Keratinocyte (primary cell): Measurements from ENCODE around the gene NDUFS4. TPM values are rescaled to one million over a fixed set of nuclear protein-coding genes. Genes with fewer than 3 reads are reported as not detected.

Source experiments
- DNase-seq: peaks from one replicate; pipeline ENCODE4 v3.0.0-alpha.2; 2011; ENCODE audit warnings: low read depth, missing footprints, low spot score
- FAIRE-seq: peaks from 2 replicates; lab custom pipeline; 2011; peaks lifted over from hg19 to GRCh38; lab: Jason Lieb, UNC
- H2AFZ ChIP-seq: 2 replicates; pipeline ENCODE4 v1.6.0; 2012; ENCODE audit warnings: low read length, control low read depth, inconsistent platforms; ENCODE audit not compliant: control insufficient read depth
- H3K27ac ChIP-seq: 2 replicates; pipeline ENCODE4 v1.5.1; 2011; ENCODE audit warnings: low read length; ENCODE audit not compliant: control insufficient read depth, insufficient read depth
- H3K27me3 ChIP-seq: 3 replicates; pipeline ENCODE4 v1.6.0; 2011; ENCODE audit warnings: low read length; ENCODE audit not compliant: control insufficient read depth, insufficient read depth; ENCODE audit errors: extremely low read depth
- H3K36me3 ChIP-seq, 2 experiments: 2 replicates in 1 of 2; 3 replicates in 1 of 2; pipeline ENCODE4 v1.5.1; 2011; ENCODE audit warnings: low read length in 2 of 2, mild to moderate bottlenecking in 1 of 2; ENCODE audit not compliant: control insufficient read depth in 2 of 2, insufficient read depth in 2 of 2; ENCODE audit errors: extremely low read depth in 1 of 2
- H3K4me1 ChIP-seq: 3 replicates; pipeline ENCODE4 v1.5.1; 2011; ENCODE audit warnings: low read length; ENCODE audit not compliant: control insufficient read depth, insufficient read depth; ENCODE audit errors: extremely low read depth
- H3K4me2 ChIP-seq: 3 replicates; pipeline ENCODE4 v1.6.0; 2011; ENCODE audit warnings: low read depth, low read length; ENCODE audit not compliant: control insufficient read depth, insufficient read depth; ENCODE audit errors: extremely low read depth
- H3K4me3 ChIP-seq, 3 experiments: fragments of 200-600 bp in 1 of 3; sonication (generic) in 1 of 3; 2 replicates in 2 of 3; 3 replicates in 1 of 3; pipeline ENCODE4 v1.5.1; 2011 to 2016; ENCODE audit warnings: low read length in 3 of 3, mild to moderate bottlenecking in 3 of 3, control low read depth in 2 of 3, inconsistent platforms in 1 of 3, low read depth in 1 of 3, mixed read lengths in 1 of 3, mixed run types in 1 of 3, moderate library complexity in 1 of 3; ENCODE audit not compliant: control insufficient read depth in 2 of 3, insufficient read depth in 2 of 3; ENCODE audit errors: extremely low read depth in 1 of 3
- H3K79me2 ChIP-seq: 2 replicates; pipeline ENCODE4 v1.6.0; 2012; ENCODE audit warnings: low read length; ENCODE audit not compliant: control insufficient read depth, insufficient read depth
- H3K9ac ChIP-seq: 3 replicates; pipeline ENCODE4 v1.6.0; 2011; ENCODE audit warnings: low read length; ENCODE audit not compliant: control insufficient read depth, insufficient read depth; ENCODE audit errors: extremely low read depth
- H3K9me1 ChIP-seq: 3 replicates; pipeline ENCODE4 v1.6.0; 2011; ENCODE audit warnings: low read length; ENCODE audit not compliant: control insufficient read depth, insufficient read depth; ENCODE audit errors: extremely low read depth
- H3K9me3 ChIP-seq: 2 replicates; pipeline ENCODE4 v1.5.1; 2012; ENCODE audit warnings: low read depth, low read length; ENCODE audit not compliant: control insufficient read depth
- H4K20me1 ChIP-seq: 3 replicates; pipeline ENCODE4 v1.6.0; 2011; ENCODE audit warnings: low read length; ENCODE audit not compliant: control insufficient read depth, insufficient read depth; ENCODE audit errors: extremely low read depth
- CTCF ChIP-seq, 3 experiments: IDR thresholded peaks in 1 of 3; conservative IDR thresholded peaks in 1 of 3; optimal IDR thresholded peaks in 1 of 3; 2 replicates in 2 of 3; 3 replicates in 1 of 3; pipeline versions ENCODE3 to v1.5.1; 2011; ENCODE audit warnings: low read length in 3 of 3, mild to moderate bottlenecking in 3 of 3, moderate library complexity in 2 of 3, control low read depth in 1 of 3, inconsistent platforms in 1 of 3; ENCODE audit not compliant: insufficient read depth in 2 of 3; ENCODE audit errors: extremely low read depth in 1 of 3
- EZH2 ChIP-seq: IDR thresholded peaks from one replicate; pipeline ENCODE4 v1.6.1; 2012; ENCODE audit warnings: inconsistent platforms, mild to moderate bottlenecking, low read length, moderate library complexity
- dilution Hi-C: fragments of 300-500 bp; cut with MboI; formaldehyde crosslinking; loops from one replicate; pipeline ENCODE4 v1.7.0; 2020; ENCODE audit warnings: low sequenced_read_pairs; ENCODE audit not compliant: extremely low pct_ligation_motif_present
- polyA plus RNA-seq, 5 experiments: library from polyadenylated mRNA; depleted of rRNA in 3 of 5; stranded (reverse) in 3 of 5; stranded (forward) in 1 of 5; unstranded in 1 of 5; fragments of >200 nt; gene quantifications; 1 replicate in 1 of 5; 2 replicates in 3 of 5; 3 replicates in 1 of 5; pipeline versions ENCODE4 v1.2.1 to v1.2.3, GENCODE V29; 2011 to 2012; ENCODE audit warnings: missing spikeins in 2 of 5, low read depth in 1 of 5, low replicate concordance in 1 of 5

NDUFS4 gene
- polyA plus RNA-seq, 1 donor (not counting 4 experiments of a cell fraction or from before 2014, with no cell fraction given), result 118 TPM

DNA sequence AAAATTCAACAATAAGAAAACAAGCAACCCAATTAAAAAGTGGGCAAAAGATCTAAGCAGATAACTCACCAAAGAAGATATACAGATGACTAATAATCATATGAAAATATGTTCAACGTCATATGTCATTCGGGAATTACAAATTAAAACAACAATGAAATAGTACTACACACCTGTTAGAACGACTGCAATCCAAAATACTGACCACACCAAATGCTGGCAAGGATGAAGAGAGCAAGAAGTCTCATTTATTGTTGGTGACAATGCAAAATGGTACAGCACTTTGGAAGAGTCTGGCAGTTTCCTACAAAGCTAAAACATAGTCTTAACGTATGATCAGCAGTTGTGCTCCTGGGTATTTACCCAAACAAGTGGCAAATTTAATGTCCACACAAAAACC lies 37.5 kb downstream of the NDUFS4 start:
- dilution Hi-C loops, result no loop called here
- TF ChIP-seq EZH2 (no peak), CTCF (optimal IDR thresholded peaks at IDR 0.05 in 1 of 3, IDR thresholded peaks at IDR 0.05 in 1 of 3, conservative IDR thresholded peaks at IDR 0.05 in 1 of 3; ENCODE audit: extremely low read depth in 1 of 3, insufficient read depth in 2 of 3, low read length in 3 of 3) (no peak)
- Histone ChIP-seq H2AFZ (no peak overlapping the region), H3K27me3 (no peaks in the 10 kb centered on the region), H3K9me3 (no peaks in the 10 kb centered on the region), H3K36me3 (no peaks in the 10 kb centered on the region), H3K9ac (no peak overlapping the region), H3K27ac (no peak overlapping the region), H3K4me2 (no peak overlapping the region), H3K4me3 (no peak overlapping the region), H3K9me1 (no peaks in the 10 kb centered on the region), H4K20me1 (peaks cover 2% of the 10 kb centered on the region), H3K4me1 (peaks cover 10% of the 10 kb centered on the region), H3K79me2 (peaks cover 42% of the 10 kb centered on the region)
- FAIRE-seq (no peak), DNase-seq (no peak)

DNA sequence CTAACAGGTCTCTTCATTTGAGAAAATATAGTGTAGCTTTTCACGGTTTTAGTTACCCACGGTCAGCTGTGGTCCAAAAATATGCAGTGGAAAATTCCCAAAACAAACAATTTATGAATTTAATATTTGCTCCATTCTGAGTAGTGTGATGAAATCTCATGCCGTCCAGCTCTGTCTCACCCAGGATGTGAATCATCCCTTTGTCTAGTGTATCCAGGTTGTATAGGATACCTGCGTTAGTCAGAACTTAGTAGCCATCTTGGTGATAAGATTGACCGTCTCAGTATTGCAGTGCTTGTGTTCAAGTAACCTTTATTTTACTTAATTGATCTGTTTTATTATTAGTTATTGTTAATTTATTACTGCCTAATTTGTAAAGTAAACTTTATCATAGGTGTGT lies 41.1 kb downstream of the NDUFS4 start:
- H4K20me1 ChIP-seq, result no peaks in the 10 kb centered on the region
- peak overlapping the region in 1 of 3 experiments; percentile 7 for H3K4me3 ChIP-seq
- DNase-seq (peak; percentile 33), FAIRE-seq (peak; percentile 96)
- no peaks in the 10 kb centered on the region for H3K27me3 ChIP-seq
- H2AFZ ChIP-seq, result no peak overlapping the region
- TF ChIP-seq CTCF (optimal IDR thresholded peaks at IDR 0.05 in 1 of 3, IDR thresholded peaks at IDR 0.05 in 1 of 3, conservative IDR thresholded peaks at IDR 0.05 in 1 of 3; ENCODE audit: extremely low read depth in 1 of 3, insufficient read depth in 2 of 3, low read length in 3 of 3) (no peak), EZH2 (no peak)
- peak overlapping the region; percentile 39 for H3K4me2 ChIP-seq
- no peaks in the 10 kb centered on the region for H3K9me1 ChIP-seq
- dilution Hi-C loops, result no loop called here
- H3K36me3 ChIP-seq, result peaks cover 0 to 3% of the 10 kb centered on the region in 2 experiments
- no peak overlapping the region for H3K9ac ChIP-seq
- peak overlapping the region; percentile 68 for H3K27ac ChIP-seq
- H3K9me3 ChIP-seq, result no peaks in the 10 kb centered on the region
- H3K4me1 ChIP-seq, result peaks cover 10% of the 10 kb centered on the region
- H3K79me2 ChIP-seq, result peaks cover 20% of the 10 kb centered on the region
